Measurements from ENCODE around the gene USH2A.

DNA sequence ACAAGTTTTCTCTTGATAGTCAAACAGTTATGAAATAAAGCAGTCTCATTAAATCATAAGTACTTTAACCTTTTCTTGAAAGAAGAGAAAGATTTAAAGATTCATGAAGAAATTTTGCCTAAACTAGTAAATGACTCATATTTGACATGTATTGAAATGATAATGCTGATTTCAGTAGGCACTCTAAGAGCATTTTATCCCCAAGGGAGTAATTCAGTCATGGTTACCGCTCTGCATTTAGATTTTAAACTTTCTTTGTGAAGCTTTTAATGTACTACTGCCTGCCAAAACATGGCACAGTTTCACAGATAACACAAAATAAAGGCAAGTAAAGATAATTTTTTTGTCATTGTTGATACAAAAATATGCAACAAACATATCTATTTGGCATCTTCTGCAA, 6.8 kb downstream of the USH2A start:
- TF ChIP-seq, protein P1, sequence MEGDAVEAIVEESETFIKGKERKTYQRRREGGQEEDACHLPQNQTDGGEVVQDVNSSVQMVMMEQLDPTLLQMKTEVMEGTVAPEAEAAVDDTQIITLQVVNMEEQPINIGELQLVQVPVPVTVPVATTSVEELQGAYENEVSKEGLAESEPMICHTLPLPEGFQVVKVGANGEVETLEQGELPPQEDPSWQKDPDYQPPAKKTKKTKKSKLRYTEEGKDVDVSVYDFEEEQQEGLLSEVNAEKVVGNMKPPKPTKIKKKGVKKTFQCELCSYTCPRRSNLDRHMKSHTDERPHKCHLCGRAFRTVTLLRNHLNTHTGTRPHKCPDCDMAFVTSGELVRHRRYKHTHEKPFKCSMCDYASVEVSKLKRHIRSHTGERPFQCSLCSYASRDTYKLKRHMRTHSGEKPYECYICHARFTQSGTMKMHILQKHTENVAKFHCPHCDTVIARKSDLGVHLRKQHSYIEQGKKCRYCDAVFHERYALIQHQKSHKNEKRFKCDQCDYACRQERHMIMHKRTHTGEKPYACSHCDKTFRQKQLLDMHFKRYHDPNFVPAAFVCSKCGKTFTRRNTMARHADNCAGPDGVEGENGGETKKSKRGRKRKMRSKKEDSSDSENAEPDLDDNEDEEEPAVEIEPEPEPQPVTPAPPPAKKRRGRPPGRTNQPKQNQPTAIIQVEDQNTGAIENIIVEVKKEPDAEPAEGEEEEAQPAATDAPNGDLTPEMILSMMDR (IDR thresholded peaks at IDR 0.05; ENCODE audit: low read length): no peak
- TF ChIP-seq EZH2 (optimal IDR thresholded peaks at IDR 0.05; ENCODE audit: low read depth, low read length): no peak
